GM18499 (cell line): ENCODE data around the gene NUDT12.

Experiments
- ATAC-seq: cut with Tn5 transposase; IDR thresholded peaks from one replicate; pipeline ENCODE4 v1.9.1; 2021; ENCODE audit warnings: moderate number of reproducible peaks; ENCODE audit not compliant: insufficient read depth, unreplicated experiment

The NUDT12 gene

DNA sequence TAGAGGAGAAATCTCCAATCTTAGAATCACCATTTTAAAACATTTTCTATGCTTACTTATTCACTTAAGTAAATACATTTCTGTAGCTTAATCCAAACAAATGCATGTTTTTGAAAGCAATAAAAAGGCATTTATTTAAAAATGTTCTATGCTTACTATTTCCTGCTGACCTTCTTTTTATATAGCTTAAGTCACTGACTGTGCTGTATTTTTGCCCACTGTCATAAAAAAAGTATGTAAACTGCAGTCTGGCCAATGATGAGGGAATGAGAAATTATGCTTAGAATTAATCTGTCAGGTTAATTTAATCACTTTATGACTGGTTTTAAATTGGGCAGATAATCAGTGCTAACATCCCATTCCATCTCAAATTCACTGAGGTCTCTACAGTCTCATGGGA lies 20.1 kb downstream of the NUDT12 start:
- no peak for ATAC-seq

DNA sequence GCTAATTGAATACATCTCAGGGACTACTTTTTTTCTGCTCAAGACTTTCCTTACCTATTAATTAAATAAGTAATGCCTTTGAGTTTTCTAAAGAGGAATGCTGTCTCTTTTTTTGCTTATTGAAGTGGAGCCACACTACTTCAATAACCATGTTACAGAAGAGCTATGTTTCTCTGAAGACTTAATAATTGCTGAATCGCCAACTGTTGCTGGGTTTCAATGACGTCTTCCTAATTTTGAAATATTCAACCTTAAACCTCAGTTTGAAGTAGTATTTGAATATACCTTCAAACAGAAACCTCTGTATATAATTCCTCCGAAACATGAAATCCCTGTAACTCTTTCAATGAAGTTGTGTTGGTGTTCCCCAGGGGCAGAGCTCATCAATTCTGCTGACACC lies 21.0 kb downstream of the NUDT12 start:
- no peak for ATAC-seq

DNA sequence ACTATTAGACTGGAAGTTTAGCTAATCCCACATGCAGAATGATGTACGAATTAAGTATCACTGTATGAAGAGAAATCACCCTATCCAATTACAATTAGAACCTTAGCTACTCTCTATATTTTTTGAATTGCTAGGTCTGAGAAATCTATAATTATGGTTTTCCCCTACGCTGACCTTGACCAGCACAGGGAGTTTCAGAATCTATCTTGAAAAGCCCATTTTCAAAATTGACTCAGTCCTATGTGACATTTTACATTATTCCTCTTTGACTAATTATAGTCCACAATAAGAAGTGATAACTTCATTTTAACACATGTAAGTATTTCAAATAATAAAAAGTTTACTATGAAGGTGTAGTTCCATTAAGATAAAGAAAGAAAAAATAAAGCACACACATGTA lies 21.5 kb downstream of the NUDT12 start:
- ATAC-seq: no peak

DNA sequence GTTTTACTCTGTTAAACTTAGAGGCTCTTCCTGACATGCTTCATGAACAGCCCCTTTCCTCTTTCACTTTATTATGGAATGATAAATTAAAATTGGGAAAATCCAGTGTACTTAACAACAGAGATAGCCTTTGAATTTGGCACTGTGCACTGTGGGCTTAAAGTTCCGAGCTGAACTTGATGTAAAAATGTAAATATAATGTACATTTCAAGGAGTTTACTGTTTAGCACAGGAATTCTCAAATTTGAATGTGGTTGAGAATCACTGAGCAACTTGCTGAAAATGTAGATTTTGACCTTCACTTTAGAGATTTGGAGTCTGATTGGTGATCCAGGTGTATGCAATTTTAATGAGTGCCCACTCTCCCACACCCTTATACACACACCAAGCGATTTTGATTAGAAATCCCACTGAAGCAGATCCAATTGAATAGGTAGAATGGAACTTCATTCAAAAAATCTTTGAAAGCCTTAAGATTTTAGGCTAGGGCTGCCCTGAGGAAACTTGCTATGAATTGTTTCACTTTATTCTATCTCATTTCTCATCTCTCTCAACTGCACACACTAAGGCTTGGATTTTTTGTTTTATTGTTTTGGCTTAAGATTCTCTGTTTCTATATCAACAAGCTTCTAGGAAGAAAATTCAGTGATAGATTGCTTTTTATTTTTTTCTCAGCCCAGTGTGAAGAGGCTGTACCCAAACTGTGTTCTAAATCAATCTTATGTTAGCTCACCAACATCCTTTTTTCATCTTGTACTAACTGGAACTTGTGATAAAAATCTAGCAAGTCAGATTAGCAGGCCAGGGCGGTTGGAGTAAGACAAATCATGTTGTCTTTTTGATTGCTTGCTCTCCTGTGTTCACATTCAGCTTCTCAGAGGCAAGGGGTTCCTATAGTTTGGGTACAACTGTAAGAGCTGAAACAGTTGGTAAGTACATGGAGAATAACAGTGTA lies 22.9 kb downstream of the NUDT12 start:
- no peak for ATAC-seq

DNA sequence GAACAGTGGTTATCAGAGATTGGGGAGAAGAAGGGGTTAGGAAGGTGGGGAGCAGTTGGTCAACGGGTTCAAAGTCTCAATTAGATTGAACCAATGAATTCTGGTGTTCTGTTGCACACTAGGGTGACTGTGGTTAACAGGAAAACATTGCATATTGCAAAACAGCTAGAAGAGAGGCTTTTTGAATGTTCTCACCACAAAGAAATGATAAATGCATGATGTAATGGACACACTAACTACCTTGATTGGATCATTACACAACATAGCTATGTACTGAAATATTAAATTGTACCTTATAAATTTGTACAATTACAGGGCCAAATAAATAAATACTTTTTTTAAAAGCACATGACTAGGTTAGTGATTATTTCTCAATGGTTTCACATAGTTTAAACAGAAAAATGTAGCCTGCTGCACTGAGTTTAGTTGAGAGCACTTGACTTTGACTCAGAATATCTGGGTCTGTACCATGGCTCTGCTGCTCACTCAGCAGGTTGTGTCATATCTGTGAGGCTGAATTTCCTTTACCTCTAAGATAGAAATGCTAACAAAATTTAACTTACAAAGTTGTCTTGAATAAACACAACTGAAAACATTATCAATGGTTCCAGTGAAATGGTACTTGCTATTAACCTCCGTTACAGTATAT lies 30.4 kb downstream of the NUDT12 start:
- no peak for ATAC-seq

DNA sequence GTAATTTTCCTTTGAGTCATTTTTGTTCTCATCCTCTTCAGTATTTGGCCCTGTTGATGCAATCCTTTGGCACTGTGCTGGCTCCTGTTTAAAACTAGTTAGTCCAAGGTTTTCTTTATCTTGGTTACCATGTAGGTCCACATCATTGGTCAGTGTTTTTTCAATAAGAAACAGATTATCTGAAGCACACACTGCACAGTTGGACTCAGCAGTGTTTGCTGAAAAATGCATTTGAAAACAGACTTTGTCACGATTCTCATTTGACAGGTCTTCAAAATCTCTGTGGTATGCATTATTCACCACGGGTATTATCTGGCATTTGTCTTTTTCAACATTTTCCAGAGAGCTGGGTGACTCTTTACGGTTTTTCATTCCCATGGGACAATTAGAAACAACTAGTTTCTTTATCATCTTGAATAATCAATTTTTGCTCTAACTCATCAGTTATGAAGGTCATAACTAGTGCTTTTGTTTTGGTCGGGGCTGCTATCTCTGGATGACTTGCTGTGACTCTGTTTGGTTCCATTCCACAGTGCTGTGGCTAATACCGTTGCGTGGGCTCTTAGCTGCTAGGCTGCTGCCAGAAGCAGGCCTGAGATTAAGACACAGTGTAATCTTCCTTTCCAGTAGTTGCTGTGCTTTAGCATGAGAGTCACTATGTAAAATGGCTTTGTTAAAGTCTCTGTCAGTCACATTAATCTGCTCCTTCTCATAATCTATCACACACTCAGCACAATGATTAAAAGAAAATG lies 36.2 kb downstream of the NUDT12 start:
- no peak for ATAC-seq

DNA sequence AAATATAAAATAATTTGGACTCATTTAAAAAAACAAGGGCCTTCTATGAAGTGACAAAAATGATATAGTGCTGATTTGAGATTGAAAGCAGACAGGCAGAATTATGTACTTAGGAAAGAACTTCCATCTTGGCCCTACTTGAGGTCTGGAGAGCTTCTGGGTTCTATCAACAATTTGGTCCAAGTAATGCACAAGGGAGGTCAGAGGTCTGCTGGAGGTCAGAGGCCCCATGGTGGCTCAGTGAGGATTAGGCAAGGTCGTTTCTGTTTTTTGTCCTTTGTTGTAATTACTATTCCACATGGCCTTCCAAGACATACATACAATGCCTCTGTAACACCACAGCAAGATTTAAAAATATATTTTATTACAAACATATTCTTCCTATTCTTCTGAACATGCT lies 37.2 kb downstream of the NUDT12 start:
- ATAC-seq: no peak

DNA sequence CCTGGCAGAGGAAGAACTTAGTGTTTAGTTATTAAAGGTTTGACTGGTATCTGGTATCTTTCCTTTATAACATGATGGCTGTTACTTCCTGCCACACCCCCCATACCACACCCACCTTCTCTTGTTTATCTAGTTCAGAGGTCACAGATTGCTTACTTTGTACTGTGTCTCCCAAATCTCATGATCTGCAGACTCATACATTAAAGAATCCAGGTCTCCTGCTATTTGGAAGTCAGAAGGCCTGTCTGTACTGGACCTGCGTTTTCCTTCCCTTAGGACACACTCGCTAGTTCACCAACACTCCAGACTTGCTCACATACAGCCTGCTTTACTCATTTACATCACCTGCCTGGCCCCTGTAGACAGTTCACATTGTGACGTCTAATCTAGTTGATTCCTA lies 39.3 kb downstream of the NUDT12 start:
- ATAC-seq: no peak

DNA sequence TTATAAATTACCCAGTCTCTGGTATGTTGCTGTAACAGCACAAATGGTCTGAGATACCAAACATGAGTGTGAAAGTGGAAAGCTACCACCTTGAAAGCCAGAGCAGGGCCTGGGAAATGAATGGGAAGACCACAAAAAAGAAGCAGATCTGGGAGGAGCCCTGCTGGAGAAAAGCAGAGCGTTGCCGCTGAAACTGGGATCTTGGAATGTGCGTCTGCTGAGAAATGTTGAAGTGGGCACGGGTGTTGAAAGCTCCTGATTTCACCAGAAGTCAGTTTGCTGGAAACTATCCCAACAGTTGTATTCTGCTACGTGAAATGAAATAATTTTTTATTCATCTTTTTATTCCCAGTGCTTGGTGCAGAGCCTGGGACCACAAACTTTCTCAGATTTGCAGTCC lies 40.0 kb downstream of the NUDT12 start:
- ATAC-seq: no peak

DNA sequence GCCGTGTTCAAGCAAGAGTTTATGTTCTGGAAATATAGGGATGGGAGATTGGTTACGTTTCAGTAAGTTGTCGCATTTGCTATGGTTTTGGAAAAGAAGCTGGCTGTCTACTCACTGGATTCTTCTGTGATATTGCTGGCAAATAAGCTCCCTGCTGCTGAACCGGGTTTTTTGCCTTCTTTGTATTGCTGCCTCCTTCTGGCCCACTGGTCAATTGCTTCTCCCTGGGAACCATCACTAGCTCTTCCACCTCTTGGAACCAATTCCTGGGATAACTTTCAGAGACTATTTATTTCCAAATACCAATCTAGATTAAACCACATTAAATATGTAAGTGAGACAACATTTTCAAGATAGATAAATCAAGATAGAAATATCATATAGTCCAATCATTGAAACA lies 43.0 kb downstream of the NUDT12 start:
- ATAC-seq: no peak

DNA sequence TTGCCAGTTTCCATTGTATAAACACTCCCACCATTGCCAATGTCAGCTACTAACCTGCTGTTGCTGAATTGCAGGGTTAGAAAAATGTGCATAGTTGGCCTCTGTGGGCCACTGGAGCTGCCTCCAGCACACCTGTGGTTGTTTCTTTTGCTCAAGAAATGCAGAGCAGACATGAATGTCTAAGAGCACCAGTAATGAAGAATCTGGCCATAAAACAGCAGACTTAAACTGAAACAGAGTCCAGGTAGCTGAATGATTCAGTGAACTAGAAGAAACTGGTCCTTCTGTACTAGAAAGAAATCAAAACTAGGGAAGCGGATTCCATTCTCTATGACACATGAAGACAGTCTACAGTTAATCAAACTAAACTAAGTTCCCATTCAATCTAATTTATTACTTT lies 48.2 kb downstream of the NUDT12 start:
- ATAC-seq: no peak

DNA sequence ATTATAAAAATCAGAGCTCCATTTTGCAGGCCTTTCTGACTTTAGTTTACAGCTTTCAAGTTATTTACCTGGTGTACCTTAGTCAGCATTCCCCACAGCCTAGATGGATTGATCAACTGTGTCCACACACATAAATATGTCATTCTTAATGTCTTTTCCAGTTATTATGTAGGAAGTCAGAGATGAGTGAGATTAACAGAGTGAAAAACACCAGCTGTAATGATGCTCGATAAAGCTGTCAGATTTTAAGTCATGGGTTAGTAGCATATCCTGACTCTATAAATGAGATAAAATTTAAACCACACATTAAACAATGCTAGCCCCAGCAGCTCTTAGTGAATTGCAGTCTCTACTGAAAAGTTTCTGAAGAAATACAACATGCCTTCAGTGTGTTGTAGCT lies 48.9 kb downstream of the NUDT12 start:
- ATAC-seq: no peak

DNA sequence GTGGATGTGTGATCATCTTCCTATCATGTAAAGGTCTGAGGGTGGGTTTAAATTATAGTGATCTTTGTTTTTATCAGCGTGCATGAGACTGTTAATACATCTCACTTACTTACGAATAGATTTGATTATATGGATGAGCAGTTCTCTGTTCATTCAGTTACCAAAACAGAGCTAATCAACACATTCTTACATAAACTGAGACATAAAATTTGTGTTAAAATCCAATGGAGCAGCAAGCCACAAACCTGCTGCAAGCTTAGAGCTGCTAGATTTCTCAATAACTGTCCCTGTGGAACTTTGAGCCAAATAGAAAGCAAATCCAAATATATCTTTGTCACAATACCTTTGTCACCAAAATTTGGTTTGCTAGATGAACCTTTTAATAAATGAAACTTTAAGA lies 50.1 kb downstream of the NUDT12 start:
- ATAC-seq: no peak

DNA sequence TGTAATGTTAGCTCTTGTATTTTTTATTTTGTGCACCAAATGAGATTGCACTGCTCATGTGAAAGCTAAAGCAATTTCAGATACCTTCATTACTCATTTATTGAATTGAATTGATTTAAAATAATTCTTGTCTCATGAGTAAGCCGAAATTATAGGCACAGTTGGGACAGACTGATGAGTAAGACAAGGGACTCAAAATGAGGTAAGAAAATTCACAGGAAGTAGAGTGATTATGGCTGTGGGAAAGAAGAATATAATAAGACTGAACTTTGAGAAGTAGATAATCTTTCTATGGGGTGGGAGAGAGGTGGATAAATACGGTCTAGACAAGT lies 51.1 kb downstream of the NUDT12 start:
- no peak for ATAC-seq

DNA sequence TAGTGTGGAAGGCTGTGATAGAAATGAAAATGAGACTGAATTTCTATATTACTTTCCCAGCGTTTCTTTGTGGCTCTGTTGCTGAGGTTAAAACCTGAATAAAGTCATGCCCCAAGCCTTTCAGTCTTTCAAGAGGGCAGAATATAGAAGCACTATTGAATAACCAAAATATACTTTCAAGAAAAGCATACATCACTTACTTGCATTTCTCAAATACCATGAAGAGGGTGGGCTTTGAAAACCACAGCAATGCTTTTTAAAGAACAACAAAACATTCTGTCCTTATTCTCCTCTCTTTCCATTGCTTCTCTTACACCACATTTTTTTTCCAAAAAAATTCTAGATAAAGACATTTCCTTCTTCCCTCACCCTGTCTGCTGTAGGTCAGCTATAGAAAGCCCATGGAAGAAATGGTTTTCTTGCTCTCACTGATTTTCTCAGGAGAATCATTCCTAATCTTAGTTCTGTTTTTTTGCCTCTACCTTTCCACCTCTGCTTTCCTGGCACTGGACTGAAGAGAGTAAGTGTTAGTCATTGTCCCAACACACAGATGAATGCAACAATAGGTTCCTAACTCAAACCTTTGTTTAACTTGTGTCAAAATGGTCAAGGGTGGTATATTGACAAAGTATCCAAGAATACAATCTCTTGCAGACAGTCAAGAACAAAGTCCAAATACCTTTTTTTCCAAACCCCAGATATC lies 51.6 kb downstream of the NUDT12 start:
- no peak for ATAC-seq

DNA sequence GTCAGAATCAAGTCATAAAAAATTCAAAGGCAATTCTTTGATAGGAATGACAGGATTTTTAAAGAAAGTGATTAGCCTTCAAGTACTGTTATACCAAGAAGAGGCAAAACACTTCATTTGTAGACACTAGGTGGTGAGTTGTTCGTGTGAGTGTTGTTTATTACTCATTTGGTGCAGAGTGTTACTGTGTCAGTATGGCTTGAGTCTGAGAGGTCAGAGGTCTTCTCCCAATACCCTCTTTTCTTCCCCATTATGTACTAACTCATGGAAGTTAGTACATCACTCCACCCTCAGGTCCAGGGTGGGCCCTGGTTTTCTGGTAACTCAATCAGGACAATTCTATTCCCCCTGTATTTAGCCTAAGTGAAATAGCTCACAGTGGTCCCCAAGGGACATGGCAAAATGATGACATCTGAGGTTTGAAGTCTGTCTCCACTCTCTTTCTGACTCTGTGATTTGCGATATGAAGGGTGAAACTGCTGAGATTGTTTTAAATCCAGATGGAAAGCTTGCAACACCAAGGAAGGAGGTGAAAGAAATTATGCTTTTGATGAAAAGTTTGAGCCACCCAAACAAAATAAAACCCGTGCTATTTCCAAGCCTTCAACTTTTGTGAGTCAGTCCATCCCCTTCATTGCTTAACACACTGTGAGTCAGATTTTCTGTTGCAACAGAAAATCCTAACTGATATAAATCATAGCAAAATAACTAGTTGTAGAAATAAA lies 56.8 kb downstream of the NUDT12 start:
- ATAC-seq: no peak

DNA sequence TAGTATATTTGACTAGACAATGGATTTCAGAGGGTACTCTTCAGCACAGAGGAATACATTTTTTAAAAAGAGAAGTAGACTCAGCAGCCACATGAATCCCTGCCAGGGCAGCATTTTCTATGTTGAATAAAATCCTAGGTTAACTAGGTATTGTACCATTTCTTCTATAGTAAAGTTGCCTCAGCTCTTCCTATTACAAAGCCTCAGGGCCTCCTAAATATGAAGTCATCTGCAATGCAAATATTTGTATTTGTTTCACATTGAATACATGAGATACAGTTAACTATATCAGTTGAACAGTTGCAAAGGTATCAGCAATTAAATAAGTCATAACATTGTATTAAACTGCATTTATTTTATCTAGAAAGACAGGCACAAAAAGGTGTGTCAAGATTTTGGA lies 59.5 kb downstream of the NUDT12 start:
- ATAC-seq: no peak

DNA sequence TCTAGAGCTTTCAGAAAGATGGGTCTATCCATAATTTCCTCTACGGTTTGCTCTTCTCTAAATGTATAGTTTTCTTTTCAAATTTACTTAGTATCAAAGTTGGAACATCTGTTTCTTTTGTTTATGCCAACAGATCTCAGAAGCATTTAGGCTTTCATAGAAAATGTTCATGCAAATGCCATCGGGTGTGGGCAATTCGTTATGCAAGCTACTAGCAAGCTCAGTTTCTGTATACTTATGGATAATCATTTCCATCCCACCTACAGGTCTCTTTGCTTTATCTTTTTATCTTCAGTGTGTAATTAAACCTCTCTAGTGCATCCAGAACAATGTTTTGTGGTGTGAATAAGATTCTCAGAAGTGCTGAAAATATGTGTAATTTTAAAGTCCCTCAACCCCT lies 59.9 kb downstream of the NUDT12 start:
- no peak for ATAC-seq
